ENCODE measurements around the gene PCGF2.

DNA sequence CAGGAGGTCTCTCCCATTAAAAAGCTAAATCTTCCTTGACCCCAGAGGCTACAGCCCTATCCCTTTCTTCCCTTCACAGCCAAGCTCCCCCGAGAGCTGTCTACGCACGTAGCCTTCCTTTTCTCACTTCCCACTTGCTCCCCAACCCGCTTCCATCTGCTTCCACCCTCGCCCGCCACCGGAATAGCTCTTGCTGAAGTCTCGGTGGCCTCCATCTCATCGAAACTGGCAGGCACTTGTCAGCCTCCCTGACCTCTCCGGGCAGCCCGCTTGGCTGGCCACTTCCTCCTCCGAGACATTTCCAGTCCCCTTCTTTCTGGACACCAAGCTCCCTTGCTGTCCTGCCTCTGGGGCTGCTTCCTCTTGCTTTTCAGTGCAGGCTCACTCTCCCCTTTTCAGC lies 62.6 kb downstream of the PCGF2 start:
- no peak for TF ChIP-seq CTCF (conservative IDR thresholded peaks at IDR 0.05; ENCODE audit: low read length)
- TF ChIP-seq EZH2phosphoT487 (IDR thresholded peaks at IDR 0.05; ENCODE audit: borderline replicate concordance, low read depth, low read length): no peak
